GM10266 (cell line): ENCODE data around the gene C16orf86.

Experiments
- DNase-seq: peaks from one replicate; pipeline ENCODE4 v3.0.0; 2012; ENCODE audit errors: extremely low spot score
- TF ChIP-seq, protein P1 (sequence below): IDR thresholded peaks from 2 replicates; pipeline ENCODE4 v1.5.1; 2012; ENCODE audit warnings: mild to moderate bottlenecking, low read depth; ENCODE audit not compliant: control insufficient read depth, insufficient read depth; ENCODE audit errors: missing control alignments

C16orf86 gene

DNA sequence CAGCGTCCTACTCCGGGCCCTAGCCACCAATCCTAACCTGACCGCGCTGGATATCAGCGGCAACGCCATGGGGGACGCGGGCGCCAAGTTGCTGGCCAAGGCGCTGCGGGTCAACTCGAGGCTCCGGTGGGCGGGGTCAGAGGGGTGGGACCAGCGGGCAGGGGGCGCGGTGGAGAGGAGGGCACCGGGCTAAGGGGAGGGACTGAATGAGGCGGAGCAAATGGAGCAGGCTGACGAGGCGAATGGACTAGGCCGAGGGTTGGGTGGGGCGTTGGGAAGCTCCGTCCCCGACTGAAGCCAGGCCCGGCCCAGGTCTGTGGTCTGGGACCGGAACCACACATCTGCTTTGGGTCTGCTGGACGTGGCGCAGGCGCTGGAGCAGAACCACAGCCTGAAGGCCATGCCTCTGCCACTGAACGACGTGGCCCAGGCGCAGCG lies 17.1 kb upstream of the C16orf86 start:
- TF ChIP-seq, protein P1, sequence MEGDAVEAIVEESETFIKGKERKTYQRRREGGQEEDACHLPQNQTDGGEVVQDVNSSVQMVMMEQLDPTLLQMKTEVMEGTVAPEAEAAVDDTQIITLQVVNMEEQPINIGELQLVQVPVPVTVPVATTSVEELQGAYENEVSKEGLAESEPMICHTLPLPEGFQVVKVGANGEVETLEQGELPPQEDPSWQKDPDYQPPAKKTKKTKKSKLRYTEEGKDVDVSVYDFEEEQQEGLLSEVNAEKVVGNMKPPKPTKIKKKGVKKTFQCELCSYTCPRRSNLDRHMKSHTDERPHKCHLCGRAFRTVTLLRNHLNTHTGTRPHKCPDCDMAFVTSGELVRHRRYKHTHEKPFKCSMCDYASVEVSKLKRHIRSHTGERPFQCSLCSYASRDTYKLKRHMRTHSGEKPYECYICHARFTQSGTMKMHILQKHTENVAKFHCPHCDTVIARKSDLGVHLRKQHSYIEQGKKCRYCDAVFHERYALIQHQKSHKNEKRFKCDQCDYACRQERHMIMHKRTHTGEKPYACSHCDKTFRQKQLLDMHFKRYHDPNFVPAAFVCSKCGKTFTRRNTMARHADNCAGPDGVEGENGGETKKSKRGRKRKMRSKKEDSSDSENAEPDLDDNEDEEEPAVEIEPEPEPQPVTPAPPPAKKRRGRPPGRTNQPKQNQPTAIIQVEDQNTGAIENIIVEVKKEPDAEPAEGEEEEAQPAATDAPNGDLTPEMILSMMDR, result no peak
- DNase-seq, result no peak

DNA sequence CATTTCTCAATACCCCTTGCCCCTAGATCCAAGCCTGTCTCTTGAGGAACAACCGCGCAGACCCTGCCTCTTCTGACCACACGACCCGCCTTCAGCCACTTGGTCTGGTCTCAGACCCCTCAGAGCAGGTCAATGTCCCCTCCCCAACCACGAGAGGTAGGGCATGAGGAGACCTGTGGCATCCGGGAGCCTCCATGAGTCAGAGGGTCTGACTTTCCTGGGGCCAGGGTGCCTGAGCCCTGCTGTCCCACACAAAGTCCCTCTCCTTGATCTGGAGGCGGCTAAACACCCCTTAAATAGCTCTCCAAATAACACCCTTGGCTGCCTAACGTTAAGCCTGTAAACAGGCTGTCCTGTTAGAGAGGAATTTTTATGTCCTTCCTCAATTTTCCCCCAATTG lies 16.6 kb upstream of the C16orf86 start:
- no peak for DNase-seq
- TF ChIP-seq, protein P1, result no peak

GRCh38 chr16:67651039-67651438 lies 15.6 kb upstream of the C16orf86 start:
- no peak for DNase-seq
- TF ChIP-seq, protein P1, result no peak

DNA sequence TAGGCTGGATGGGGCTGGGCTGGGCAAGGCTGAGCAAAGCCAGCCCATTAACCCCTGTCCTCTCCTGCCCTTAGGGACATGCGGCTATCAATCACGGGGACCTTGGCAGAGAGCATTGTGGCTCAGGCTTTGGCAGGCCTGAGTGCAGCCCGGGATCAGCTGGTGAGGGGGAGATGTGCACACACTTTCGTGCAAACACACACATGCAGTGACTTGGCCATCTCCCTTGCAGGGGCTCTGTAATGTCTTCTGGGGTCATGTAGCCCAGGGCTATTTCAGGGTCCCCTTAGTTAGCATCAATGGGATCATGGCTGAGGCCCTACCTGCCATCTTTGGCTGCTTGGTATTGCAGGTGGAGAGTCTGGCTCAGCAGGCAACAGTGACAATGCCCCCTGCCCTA lies 14.8 kb upstream of the C16orf86 start:
- TF ChIP-seq, protein P1, result no peak
- peak; percentile 40 for DNase-seq

GRCh38 chr16:67652578-67653127 lies 14.0 kb upstream of the C16orf86 start:
- TF ChIP-seq, protein P1, result no peak
- DNase-seq, result peak; percentile 48

GRCh38 chr16:67653128-67653788 lies 13.4 kb upstream of the C16orf86 start:
- TF ChIP-seq, protein P1, result no peak
- peak; percentile 40 for DNase-seq

DNA sequence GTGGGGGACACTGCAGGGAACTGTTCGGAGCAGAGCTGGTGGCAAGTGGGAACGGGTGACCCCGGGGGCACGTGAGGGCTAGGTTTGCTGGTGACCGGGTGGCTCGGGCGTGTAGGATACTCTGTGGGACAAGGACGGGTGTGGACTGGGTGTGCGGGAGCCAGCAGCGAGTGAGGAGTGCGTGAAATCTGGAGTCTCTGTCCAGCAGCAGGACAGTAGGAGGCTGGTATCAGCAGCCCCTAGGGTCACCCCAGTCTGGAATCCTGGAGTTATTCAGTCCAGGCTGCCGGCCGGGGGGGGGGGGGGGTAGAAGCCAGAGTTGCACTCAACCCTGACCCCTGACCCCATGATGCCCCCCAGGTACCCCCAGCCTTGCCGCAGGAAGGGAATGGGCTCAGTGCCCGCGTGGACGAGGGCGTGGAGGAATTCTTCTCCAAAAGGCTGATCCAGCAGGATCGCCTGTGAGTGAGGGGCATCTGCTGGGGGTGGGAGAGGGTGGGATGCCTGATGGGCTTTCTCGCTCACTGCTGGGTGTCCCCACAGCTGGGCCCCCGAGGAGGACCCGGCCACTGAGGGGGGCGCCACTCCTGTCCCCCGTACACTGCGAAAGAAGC lies 12.7 kb upstream of the C16orf86 start:
- TF ChIP-seq, protein P1, result no peak
- peak; percentile 47 for DNase-seq
